GM12874 (cell line): ENCODE results near the gene HGFAC.

Source experiments
- TF ChIP-seq, protein P1 (sequence below): IDR thresholded peaks from 2 replicates; pipeline ENCODE4 v1.5.1; 2011; ENCODE audit warnings: low read depth, mild to moderate bottlenecking, control low read depth, low read length, moderate library complexity; ENCODE audit not compliant: insufficient read depth

Gene HGFAC

DNA sequence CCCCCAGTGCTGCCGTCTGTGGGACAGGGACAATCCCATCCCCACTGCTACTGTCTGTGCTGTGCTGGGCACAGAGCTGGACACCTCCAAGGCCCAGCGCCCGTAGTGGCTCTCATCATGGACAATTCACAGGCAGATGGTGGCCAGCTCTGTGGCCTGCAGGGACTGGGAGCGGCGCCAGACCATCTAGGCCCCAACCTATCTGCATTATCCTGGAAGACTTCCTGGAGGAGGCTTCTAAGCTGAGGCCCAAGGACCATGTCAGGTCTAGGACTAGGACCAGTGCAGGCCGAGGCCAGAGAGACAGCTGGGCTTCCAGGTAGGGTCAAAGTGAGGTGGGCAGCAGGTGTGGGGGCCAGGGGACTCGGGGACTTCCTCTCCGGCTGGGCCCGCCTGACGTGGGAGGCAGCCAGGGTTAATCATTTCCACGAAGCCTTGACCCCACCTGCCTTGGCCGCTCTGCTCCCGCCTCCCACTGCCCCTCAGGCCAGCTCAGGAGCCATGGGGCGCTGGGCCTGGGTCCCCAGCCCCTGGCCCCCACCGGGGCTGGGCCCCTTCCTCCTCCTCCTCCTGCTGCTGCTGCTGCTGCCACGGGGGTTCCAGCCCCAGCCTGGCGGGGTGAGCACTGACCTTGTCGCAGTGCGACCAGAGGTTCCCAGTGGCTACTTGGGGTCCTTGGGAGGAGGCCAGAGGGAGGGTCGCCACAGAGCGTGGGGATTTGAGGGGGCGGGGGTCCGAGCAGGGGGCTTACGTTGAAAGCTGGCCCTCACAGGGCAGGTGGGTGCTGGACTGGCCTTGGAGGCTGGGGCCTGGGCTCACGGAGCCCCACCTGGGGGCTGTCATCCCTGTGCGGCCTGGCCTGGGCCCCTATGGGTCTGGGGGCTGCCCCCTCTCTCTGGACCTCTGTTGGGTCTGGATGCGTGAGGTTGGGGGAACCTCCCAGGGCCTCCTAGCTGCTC, at the start of gene HGFAC:
HGFAC (plus strand) TSS at position 468 of the 959 bp plus-strand sequence; CDS start at position 502, 34 bp downstream.
- TF ChIP-seq, protein P1, sequence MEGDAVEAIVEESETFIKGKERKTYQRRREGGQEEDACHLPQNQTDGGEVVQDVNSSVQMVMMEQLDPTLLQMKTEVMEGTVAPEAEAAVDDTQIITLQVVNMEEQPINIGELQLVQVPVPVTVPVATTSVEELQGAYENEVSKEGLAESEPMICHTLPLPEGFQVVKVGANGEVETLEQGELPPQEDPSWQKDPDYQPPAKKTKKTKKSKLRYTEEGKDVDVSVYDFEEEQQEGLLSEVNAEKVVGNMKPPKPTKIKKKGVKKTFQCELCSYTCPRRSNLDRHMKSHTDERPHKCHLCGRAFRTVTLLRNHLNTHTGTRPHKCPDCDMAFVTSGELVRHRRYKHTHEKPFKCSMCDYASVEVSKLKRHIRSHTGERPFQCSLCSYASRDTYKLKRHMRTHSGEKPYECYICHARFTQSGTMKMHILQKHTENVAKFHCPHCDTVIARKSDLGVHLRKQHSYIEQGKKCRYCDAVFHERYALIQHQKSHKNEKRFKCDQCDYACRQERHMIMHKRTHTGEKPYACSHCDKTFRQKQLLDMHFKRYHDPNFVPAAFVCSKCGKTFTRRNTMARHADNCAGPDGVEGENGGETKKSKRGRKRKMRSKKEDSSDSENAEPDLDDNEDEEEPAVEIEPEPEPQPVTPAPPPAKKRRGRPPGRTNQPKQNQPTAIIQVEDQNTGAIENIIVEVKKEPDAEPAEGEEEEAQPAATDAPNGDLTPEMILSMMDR: no peak

DNA sequence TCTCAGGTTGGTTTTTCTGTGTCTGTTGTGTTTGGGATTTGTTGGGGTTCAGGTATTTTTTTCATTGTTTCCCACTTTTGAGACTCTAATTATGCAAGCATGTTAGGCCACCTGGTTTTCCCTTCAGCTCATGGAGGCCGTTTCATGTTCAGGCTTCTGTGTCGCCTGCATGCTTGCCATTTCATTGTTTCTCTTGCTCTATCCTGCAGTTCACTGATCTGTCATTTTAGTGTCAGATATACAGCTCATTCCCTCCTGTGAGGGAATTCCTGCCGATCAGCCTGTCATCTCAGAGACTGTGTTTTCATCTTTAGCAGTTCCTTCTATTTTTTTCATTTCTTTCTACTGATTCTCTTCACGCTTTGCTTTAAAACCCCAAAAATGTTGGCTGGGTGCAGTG, 49.4 kb upstream of the HGFAC start:
- TF ChIP-seq, protein P1: no peak

DNA sequence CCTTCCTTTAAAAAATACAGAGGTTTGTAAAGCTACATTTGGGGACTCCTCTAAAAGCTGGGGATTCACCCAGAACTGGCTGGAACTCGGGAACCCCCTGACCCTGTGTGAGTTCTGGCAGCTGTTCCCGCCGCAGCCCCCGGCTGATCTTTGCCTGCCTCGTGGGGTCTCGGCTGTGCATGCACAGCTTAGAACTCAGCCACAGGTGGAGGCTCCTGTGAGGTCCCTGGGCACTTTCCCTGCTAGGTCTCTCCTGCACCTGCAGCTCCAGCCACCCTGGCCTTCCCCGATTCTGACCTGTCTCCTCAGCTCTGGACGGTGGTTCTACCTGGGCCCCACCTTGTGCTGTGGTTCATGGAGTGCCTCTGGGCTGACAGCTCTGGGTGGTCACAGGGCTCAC, 48.6 kb upstream of the HGFAC start:
- TF ChIP-seq, protein P1: no peak

DNA sequence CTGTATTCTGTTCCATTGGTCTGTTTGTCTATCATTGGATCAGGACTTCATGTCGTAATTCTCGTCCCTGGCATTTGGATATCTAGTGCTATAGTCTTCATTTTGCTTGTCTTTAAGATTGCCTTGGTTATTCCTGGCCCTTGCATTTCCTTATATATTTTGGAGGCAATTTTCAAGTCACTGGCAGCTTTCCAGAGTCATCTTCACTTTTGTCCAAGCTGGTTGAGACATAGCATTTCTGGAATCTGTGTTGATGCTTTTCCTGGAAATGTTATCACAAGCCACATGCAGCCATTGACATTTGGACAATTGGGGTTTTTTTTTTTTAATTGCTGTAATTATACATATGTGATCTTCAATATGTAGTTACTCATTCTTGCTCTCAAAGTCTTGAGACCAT, 45.2 kb upstream of the HGFAC start:
- TF ChIP-seq, protein P1: no peak

DNA sequence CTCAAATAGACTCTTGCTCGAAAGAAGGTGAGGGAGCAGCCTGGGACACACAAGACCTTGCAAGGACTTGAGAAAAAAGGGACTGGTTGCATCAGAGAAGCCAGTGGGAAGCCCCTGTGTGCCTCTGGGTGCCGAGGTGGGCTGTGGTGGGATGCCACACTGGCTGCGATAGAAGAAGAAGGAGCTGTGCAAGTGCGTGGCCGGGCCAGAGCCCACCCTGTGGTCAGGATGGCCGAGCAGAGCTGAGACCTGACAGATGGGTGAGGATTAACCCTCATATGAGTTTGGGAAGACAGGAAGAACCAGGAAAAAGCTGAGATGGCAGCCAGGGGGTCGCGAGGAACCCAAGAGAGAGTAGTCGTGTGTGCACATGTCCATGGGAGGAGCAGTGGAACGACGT, 44.6 kb upstream of the HGFAC start:
- TF ChIP-seq, protein P1: no peak

DNA sequence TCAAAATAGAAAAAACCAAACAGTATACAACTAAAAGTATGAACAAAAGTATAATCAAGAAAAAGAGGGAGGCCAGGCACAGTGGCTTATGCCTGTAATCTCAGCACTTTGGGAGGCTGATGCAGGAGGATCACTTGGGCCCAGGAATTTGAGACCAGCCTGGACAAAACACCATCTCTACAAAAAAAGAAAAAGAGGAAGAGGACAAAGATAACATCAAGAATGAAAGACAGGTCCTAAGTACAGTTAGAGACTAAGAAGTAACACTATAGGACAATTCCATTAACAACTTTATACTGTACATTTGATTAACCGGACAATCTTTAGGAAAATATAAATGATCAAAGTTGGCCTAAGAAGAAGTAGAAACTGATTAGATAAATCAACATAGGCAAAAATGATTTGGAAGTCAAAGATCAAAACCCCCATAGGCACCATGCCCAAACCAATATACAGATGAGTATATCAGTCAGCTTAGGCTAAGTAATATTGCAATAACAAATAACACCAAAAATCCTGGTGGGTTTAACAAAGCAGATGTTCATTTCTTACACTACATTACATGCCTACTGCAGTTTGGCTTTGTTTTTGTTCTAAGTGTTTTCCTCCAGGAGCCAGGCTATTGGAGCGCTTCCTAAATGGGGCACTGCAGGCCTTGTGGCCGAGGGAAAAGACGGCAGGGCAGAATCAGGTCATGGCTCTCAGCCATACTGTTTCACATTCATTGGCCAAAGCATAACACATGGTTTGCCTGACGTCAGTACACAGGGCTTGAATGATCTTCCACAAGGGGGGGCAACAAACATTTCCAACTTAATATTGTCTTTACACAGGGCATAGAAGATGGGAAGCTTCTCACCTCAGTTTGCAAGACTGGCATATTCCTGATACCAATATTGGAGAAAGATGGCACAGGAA, 42.2 kb upstream of the HGFAC start:
- TF ChIP-seq, protein P1: no peak
